ENCODE data around the gene RTN4RL1. TPM values are rescaled to one million over a fixed set of nuclear protein-coding genes. Genes with fewer than 3 reads are reported as not detected.

RTN4RL1 gene
- total RNA-seq, 1 donor, result 0.27 TPM

DNA sequence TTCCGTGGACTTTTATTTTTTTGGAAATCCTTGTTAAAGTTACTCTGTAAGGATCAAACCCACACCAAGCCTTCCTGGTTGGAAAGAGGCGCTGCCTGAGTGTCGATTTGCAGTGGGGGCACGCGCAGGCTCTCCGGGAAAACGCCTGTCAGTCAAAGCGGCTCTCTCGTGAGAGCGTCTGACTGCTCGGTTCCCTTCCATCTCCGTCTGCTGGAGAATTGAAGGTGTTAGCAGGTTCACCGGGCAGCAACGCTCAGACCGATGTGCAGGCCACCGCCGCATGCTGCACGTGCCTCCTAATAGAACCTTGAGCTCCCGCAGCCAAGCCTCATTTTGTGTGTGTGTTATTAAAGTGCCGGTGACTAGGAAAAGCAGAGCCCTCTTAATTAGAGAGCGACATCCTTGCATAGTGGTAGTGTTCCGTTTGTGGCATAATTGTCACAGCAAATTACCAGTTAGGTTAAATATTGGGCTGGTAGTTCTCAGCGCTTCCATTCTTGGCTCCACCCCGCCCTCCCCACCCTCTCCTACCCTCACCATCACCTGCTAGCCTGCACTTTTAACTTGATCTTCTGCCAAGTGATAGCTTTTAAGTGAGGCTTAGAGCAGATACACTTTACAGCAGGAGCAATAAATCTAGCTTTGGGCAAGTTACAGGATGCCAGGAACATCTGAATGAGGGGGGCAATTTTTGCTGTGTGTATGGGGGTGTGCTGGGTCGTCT lies 119.8 kb downstream of the RTN4RL1 start:
- TF ChIP-seq, protein P1, sequence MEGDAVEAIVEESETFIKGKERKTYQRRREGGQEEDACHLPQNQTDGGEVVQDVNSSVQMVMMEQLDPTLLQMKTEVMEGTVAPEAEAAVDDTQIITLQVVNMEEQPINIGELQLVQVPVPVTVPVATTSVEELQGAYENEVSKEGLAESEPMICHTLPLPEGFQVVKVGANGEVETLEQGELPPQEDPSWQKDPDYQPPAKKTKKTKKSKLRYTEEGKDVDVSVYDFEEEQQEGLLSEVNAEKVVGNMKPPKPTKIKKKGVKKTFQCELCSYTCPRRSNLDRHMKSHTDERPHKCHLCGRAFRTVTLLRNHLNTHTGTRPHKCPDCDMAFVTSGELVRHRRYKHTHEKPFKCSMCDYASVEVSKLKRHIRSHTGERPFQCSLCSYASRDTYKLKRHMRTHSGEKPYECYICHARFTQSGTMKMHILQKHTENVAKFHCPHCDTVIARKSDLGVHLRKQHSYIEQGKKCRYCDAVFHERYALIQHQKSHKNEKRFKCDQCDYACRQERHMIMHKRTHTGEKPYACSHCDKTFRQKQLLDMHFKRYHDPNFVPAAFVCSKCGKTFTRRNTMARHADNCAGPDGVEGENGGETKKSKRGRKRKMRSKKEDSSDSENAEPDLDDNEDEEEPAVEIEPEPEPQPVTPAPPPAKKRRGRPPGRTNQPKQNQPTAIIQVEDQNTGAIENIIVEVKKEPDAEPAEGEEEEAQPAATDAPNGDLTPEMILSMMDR (IDR thresholded peaks at IDR 0.05; ENCODE audit: insufficient read depth, low read length), result no peak
- H3K4me3 ChIP-seq (ENCODE audit: low read depth, low read length), result no peak overlapping the region
- no peak for DNase-seq (ENCODE audit: low read depth)

DNA sequence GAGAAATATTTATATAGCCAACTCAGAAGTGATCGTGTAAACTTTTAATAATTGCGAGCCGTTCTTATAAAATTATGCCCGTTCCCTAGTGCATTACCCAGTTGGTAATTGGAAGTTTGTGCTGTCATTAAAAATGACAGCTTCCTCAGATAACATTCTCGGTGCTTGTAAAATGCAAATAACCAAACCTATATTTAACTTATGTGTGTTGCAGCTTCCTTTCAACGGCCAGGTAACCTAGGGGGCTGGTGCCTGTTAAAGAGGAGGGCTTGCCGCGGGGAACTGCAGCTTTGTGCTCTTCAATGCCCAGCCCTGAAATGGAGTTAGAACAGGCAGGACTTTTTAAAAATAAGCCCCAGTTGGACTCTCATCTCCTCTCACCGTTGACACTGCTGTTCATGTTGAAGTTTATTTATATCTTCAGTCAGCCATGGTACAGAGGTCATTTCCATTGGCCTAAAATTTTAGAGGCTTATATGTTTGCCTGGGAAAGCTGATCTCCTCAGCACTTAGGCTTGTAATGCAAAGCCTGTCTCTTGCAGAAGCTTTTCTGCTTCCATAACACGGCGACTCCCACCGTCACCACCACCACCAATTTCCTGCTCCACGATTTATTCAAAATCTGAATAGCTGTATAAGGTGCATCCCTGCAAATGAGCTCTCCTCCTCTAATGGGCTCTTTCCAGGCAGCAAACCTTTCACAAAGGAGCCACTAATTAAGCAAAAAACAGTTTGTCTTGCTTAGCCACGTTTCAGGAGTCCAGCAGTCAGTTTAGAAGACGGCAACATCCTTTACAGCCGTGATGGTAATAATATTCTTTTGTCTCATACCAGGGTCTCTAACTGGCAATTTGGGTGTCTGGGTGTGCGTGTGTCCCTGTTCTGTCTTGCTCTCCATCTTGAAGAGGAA lies 120.6 kb downstream of the RTN4RL1 start:
- DNase-seq (ENCODE audit: low read depth), result no peak

DNA sequence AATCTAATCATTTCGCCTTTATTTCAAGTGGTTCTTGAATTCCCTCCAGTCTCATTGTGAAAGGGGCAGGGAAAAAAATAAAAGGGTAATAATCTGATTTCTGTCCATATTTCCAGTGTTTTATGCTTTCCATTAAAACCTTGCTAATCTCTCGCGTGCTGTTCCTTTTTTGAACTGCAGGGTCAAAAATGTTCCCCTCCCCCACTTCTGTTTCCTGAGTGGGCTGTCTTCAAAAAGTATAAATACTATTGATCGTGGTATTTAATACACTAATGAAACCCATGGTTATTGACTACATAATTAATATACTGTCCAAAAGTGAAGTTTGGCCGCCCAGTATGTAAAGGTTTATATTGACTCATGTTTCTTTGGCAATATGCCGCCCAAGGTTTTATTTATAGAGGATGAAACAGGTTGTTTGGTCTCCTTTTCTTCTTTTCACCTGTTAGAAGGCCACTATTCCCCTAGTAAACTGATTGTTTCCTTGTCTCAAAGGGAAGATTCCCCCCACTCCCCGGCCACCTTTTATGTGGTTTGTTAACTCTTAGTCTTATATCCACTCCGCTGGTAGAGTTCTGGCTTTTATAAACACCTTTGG lies 125.6 kb downstream of the RTN4RL1 start:
- TF ChIP-seq, protein P1 (IDR thresholded peaks at IDR 0.05; ENCODE audit: insufficient read depth, low read length), result peak; percentile 39
- no peak for DNase-seq (ENCODE audit: low read depth)
- no peak overlapping the region for H3K4me3 ChIP-seq (ENCODE audit: low read depth, low read length)

More for the DNA sequence above, 120.6 kb downstream of the RTN4RL1 start:
- no peak overlapping the region for H3K4me3 ChIP-seq (ENCODE audit: low read depth, low read length)
- TF ChIP-seq, protein P1 (IDR thresholded peaks at IDR 0.05; ENCODE audit: insufficient read depth, low read length), result no peak

DNA sequence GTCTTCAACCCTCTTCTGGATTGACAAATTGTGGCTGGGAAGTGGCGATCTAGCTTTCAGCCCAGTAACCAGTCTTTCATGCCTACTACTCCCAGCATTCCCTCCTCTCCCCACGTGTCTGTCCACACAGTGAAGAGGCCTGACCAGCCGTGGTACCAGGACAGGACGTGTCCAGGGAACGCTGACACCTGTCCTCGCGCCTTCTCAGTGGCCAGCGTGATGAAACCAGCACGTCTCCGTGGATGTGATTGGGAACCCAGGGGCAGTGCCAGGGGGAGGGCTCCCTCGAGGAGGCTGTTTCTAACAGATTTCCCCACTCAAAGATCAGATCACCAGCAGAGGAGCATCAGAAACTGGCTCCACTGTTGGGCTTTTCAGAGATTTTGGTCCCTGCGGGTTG lies 126.3 kb downstream of the RTN4RL1 start:
- no peak overlapping the region for H3K4me3 ChIP-seq (ENCODE audit: low read depth, low read length)
- TF ChIP-seq, protein P1 (IDR thresholded peaks at IDR 0.05; ENCODE audit: insufficient read depth, low read length), result no peak
- DNase-seq (ENCODE audit: low read depth), result no peak

DNA sequence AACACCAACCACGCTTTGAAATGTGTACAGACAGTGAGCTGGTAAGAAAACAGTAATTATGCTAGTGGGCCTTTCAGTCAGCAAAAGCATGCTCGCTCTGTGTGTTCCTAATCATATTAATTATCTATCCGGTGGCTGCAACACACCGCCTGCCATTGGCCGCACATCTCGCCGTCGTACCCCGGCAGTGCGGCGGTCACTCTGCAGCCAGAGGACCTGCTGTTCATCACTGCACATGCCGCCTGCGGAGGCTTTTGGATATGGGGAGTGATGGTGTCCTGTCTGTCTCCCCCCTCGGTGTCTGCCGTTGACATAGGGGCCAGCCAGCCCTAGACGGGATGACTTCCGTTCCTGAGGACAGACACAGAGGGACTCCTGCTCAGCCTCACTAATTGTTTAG lies 126.8 kb downstream of the RTN4RL1 start:
- TF ChIP-seq, protein P1 (IDR thresholded peaks at IDR 0.05; ENCODE audit: insufficient read depth, low read length), result no peak
- DNase-seq (ENCODE audit: low read depth), result no peak
- H3K4me3 ChIP-seq (ENCODE audit: low read depth, low read length), result no peak overlapping the region

DNA sequence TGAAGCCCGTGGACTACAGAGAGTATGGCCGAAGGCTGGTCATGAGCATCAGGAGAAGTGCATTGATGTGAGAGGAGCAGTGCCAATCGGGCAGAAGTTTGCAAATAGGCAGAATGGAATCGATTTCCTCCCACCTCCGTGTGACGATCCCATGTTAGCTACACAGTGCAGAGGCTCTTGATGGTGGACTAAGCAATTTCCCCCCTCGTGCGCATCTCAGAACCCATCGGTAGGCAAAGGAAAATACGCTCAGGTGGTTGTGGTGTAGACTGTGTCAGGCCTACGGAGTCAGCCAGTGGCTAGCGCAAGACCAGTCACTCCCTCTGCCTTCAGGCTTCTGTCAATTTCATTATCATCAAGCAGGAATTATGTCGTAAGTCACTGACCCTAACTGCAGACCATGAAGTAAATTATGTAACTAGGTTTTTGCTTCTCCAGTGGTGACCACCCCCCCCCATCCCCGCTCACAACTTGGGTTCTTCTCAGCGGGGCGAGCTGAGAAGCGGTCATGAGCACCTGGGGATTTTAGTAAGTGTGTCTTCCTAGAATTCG lies 128.0 kb downstream of the RTN4RL1 start:
- no peak for DNase-seq (ENCODE audit: low read depth)
- H3K4me3 ChIP-seq (ENCODE audit: low read depth, low read length), result no peak overlapping the region
- TF ChIP-seq, protein P1 (IDR thresholded peaks at IDR 0.05; ENCODE audit: insufficient read depth, low read length), result no peak

Data from fibroblast of the aortic adventitia (primary cell).